Measurements from ENCODE around the gene LPAR6.

- no peak for TF ChIP-seq POLR2A (IDR thresholded peaks at IDR 0.05)
- no peak for TF ChIP-seq CTCF (IDR thresholded peaks at IDR 0.05)
Measured at GRCh38 chr13:48446464-48446863, 33.6 kb upstream of the LPAR6 start.

Measured in transverse colon (tissue), 3 donors.